ENCODE results near the gene EFCAB11.

DNA sequence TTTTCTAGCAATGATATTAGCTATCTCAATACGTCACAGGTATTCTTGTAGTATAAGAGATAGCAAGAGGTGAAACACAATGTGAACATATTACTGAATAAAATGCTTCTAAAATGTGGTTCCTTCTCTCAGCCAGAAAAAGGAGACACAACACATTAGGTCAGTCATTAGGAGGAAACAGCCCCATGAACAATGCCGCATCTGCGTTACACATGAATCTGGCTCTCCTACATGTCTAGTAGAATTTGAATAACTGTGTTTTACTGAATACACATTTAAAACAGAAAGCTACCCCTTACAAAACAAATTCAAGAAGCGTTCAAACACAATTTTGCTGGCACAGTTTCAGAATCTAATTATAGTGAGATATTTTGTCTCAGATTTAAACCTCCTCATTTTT, 51.6 kb downstream of the EFCAB11 start:
- TF ChIP-seq, protein P1, sequence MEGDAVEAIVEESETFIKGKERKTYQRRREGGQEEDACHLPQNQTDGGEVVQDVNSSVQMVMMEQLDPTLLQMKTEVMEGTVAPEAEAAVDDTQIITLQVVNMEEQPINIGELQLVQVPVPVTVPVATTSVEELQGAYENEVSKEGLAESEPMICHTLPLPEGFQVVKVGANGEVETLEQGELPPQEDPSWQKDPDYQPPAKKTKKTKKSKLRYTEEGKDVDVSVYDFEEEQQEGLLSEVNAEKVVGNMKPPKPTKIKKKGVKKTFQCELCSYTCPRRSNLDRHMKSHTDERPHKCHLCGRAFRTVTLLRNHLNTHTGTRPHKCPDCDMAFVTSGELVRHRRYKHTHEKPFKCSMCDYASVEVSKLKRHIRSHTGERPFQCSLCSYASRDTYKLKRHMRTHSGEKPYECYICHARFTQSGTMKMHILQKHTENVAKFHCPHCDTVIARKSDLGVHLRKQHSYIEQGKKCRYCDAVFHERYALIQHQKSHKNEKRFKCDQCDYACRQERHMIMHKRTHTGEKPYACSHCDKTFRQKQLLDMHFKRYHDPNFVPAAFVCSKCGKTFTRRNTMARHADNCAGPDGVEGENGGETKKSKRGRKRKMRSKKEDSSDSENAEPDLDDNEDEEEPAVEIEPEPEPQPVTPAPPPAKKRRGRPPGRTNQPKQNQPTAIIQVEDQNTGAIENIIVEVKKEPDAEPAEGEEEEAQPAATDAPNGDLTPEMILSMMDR (IDR thresholded peaks at IDR 0.05): no peak
- no peak for TF ChIP-seq POLR2A (IDR thresholded peaks at IDR 0.05)
